Transverse colon (tissue), 4 donors: ENCODE results near the gene LAMA2. TPM values are rescaled to one million over a fixed set of nuclear protein-coding genes. Genes with fewer than 3 reads are reported as not detected.

Source experiments
- DNase-seq: peaks from one replicate; pipeline ENCODE4 v3.0.0-alpha.2; 2019
- H3K27ac ChIP-seq, 4 donors: fragments of 200-600 bp; sonication (generic); 2 replicates each; pipeline ENCODE4 v1.5.1; 2016 to 2018; ENCODE audit warnings: inconsistent platforms in 4 of 4
- H3K27me3 ChIP-seq: fragments of 200-600 bp; sonication (generic); 2 replicates; pipeline ENCODE4 v1.5.1; 2017; ENCODE audit warnings: inconsistent platforms
- H3K36me3 ChIP-seq, 4 donors: fragments of 200-600 bp; sonication (generic); 2 replicates each; pipeline ENCODE4 v1.5.1; 2017 to 2019; ENCODE audit warnings: inconsistent platforms in 4 of 4
- H3K4me1 ChIP-seq, 4 donors: fragments of 200-600 bp; sonication (generic); 2 replicates each; pipeline ENCODE4 v1.5.1; 2017 to 2020; ENCODE audit warnings: inconsistent platforms in 4 of 4
- H3K4me3 ChIP-seq, 4 donors: fragments of 200-600 bp; sonication (generic); 1 replicate in 1 of 4; 2 replicates in 3 of 4; pipeline versions ENCODE4 v1.5.1 to v1.6.1; 2017 to 2019; ENCODE audit warnings: inconsistent platforms in 4 of 4
- H3K9me3 ChIP-seq, 2 donors: fragments of 200-600 bp; sonication (generic); 2 replicates each; pipeline ENCODE4 v1.5.1; 2017 to 2019; ENCODE audit warnings: inconsistent platforms in 2 of 2
- EP300 ChIP-seq: sonication (generic); formaldehyde crosslinking; IDR thresholded peaks from one replicate; pipeline ENCODE4 v1.6.1; 2017; ENCODE audit warnings: antibody characterized with exemption, low read depth
- POLR2A ChIP-seq: fragments of 450-650 bp; IDR thresholded peaks from one replicate; pipeline ENCODE4 v1.6.1; 2016; ENCODE audit warnings: antibody characterized with exemption, mild to moderate bottlenecking, moderate library complexity
- POLR2AphosphoS5 ChIP-seq, 3 donors: sonication (generic); formaldehyde crosslinking; IDR thresholded peaks; one replicate each; pipeline ENCODE4 v1.6.1; 2016; ENCODE audit warnings: antibody characterized with exemption in 3 of 3
- WGBS, 2 donors: methylation state at CpG; one replicate each; pipeline ENCODE4 v1.1.5; 2018; ENCODE audit warnings: low coverage in 1 of 2; 5-methylcytosine and 5-hydroxymethylcytosine counted together
- in situ Hi-C, 4 donors: fragments of 200-750 bp; cut with MboI; loops; one replicate each; pipeline versions ENCODE4 v1.15.0 to v1.15.1; 2017; ENCODE audit warnings: low sequenced_read_pairs in 3 of 4, low pct_ligation_motif_present in 1 of 4, low pct_unique_long_range_greater_than_20kb in 1 of 4
- intact Hi-C: fragments of 100-400 bp; cut with DNase I; formaldehyde crosslinking; loops from one replicate; pipeline ENCODE4 v1.15.1; 2023; ENCODE audit warnings: low total_unique reads
- total RNA-seq, 4 donors: library from RNA; depleted of rRNA; stranded (reverse); fragments of >200 nt; gene quantifications; one replicate each; pipeline ENCODE4 v1.1.0, GENCODE V29; 2016
- TF ChIP-seq, protein P1 (sequence below), 5 experiments: fragments of 200-600 bp in 3 of 5; fragments of 450-650 bp in 2 of 5; sonication (generic) in 3 of 5; IDR thresholded peaks; 1 replicate in 2 of 5; 2 replicates in 3 of 5; pipeline ENCODE4 v1.5.1; 2016 to 2017; ENCODE audit warnings: antibody characterized with exemption in 5 of 5, inconsistent platforms in 3 of 5, mild to moderate bottlenecking in 2 of 5, moderate library complexity in 1 of 5

The LAMA2 gene
- total RNA-seq, 4 donors from 2014 or later: 12.3 to 43.0 (median 32.1) TPM

DNA sequence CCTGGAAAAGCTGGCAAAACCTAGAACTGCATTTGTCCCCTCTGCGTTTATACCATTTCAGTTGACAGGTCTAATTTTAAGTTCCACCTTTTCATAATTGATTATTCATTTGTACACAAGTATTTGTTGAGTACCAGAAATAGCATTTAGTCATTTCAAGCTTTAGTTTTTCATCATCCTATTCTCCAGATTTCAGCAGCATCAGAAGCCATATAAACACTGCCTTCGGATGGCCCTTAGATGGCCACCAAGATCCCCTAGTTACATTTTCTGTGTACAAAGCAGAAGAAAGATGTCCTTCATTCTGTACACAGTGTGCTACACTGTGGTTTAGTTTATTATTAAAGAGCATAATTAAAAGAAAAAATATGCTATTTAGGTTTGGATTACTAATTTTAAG, 131.4 kb downstream of the LAMA2 start:
- WGBS, 2 donors: 77 to 86% methylated on average over 2 of the region's 2 CpGs
- H3K27me3 ChIP-seq: no peaks in the 10 kb centered on the region
- DNase-seq: no peak
- H3K4me1 ChIP-seq: no peaks in the 10 kb centered on the region
- in situ Hi-C loops: no loop called here
- no peak overlapping the region for H3K27ac ChIP-seq
- no peaks in the 10 kb centered on the region for H3K36me3 ChIP-seq
- no peaks in the 10 kb centered on the region for H3K9me3 ChIP-seq
- TF ChIP-seq, protein P1, sequence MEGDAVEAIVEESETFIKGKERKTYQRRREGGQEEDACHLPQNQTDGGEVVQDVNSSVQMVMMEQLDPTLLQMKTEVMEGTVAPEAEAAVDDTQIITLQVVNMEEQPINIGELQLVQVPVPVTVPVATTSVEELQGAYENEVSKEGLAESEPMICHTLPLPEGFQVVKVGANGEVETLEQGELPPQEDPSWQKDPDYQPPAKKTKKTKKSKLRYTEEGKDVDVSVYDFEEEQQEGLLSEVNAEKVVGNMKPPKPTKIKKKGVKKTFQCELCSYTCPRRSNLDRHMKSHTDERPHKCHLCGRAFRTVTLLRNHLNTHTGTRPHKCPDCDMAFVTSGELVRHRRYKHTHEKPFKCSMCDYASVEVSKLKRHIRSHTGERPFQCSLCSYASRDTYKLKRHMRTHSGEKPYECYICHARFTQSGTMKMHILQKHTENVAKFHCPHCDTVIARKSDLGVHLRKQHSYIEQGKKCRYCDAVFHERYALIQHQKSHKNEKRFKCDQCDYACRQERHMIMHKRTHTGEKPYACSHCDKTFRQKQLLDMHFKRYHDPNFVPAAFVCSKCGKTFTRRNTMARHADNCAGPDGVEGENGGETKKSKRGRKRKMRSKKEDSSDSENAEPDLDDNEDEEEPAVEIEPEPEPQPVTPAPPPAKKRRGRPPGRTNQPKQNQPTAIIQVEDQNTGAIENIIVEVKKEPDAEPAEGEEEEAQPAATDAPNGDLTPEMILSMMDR (IDR thresholded peaks at IDR 0.05): no peak
- TF ChIP-seq POLR2AphosphoS5 (IDR thresholded peaks at IDR 0.05) (no peak), EP300 (no peak), POLR2A (no peak)
- intact Hi-C loops: no loop called here
- H3K4me3 ChIP-seq: no peak overlapping the region

DNA sequence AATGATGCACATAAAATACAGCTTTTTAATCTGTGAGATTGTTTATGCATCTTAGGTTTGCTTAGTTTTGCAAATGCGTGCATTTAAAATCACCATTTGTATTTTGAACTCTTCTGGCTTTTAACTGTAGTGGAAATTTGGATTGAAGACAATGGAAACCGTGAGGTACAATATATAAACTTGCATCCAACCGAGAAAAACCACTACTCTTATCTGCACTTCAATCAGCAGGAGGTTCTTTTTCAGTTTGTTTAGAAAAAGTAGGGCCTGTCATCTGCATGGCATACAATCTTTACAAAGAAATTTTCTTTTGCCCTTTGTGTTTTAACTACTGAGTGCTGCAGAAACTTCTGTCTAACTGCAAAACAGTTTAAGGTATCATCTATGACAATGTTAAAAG, 132.8 kb downstream of the LAMA2 start:
- Histone ChIP-seq H3K36me3 (no peaks in the 10 kb centered on the region), H3K27me3 (no peaks in the 10 kb centered on the region), H3K27ac (no peak overlapping the region), H3K4me1 (no peaks in the 10 kb centered on the region), H3K4me3 (no peak overlapping the region), H3K9me3 (no peaks in the 10 kb centered on the region)
- intact Hi-C loops (loop anchor here (1.0 kb wide), 1 partner anchor 19 kb away; no protein-coding TSS in a partner anchor), in situ Hi-C loops (no loop called here)
- WGBS, 2 donors: 31 to 34% methylated on average over 3 of the region's 3 CpGs
- TF ChIP-seq POLR2AphosphoS5 (IDR thresholded peaks at IDR 0.05): no peak
- TF ChIP-seq, protein P1 (IDR thresholded peaks at IDR 0.05): no peak
- TF ChIP-seq EP300: no peak
- no peak for TF ChIP-seq POLR2A
- DNase-seq: no peak

DNA sequence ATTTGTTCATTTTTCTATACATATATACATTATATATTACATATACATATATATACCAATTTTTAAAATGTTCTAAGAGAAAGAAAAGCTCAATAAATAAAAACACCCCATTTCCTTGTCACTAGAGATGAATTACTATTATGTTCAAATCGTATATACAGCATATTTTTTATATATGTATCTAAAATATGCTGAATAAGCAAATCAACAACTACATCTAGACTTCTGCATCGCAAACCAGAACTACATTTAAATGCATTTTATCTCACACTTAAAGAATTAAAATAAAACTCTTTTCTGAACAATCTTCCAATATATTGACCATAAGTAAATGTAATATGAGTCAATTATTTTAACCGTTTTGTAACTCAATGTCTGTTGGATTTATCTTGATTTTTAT, 133.9 kb downstream of the LAMA2 start:
- no peak overlapping the region for H3K4me3 ChIP-seq
- intact Hi-C loops (no loop called here), in situ Hi-C loops (no loop called here)
- no peak overlapping the region for H3K27ac ChIP-seq
- DNase-seq: no peak
- TF ChIP-seq, protein P1 (IDR thresholded peaks at IDR 0.05): no peak
- no peak for TF ChIP-seq EP300
- no peak for TF ChIP-seq POLR2AphosphoS5 (IDR thresholded peaks at IDR 0.05)
- no peak for TF ChIP-seq POLR2A
- H3K27me3 ChIP-seq: no peaks in the 10 kb centered on the region
- H3K4me1 ChIP-seq: no peaks in the 10 kb centered on the region
- WGBS, 2 donors: 75 to 84% methylated on average over 3 of the region's 3 CpGs
- no peaks in the 10 kb centered on the region for H3K36me3 ChIP-seq
- H3K9me3 ChIP-seq: no peaks in the 10 kb centered on the region

DNA sequence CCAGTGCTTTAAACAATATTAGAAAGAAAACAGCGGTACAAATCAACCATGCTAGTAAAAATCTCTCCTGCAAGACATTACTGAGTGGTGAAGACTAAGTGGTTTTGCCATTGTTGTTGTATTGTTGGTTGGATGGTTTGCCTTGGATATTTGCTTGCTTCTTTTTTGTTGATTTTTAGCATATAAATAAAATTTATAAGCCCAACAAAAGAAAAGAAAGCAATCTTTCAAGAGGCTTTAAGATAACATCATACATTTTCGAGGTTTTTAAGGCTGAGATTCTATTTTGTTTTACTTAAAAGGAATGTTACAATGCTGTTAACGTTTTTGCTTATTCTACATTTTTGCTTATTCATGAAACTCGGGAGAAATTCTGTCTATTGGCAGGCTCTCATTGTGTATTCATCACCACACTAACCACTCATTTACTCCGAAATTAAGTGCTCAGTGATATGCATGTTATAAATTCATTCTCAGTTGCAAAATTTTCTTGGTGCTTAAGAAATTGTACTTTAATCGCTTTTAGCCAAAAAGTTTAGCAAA, 139.1 kb downstream of the LAMA2 start:
- H3K9me3 ChIP-seq: no peaks in the 10 kb centered on the region
- H3K36me3 ChIP-seq: no peaks in the 10 kb centered on the region
- in situ Hi-C loops: no loop called here
- no peak overlapping the region for H3K4me3 ChIP-seq
- no peak overlapping the region for H3K27ac ChIP-seq
- no peaks in the 10 kb centered on the region for H3K27me3 ChIP-seq
- intact Hi-C loops: no loop called here
- no peak for DNase-seq
- TF ChIP-seq, protein P1 (IDR thresholded peaks at IDR 0.05): no peak
- TF ChIP-seq EP300: no peak
- TF ChIP-seq POLR2A: no peak
- no peak for TF ChIP-seq POLR2AphosphoS5 (IDR thresholded peaks at IDR 0.05)
- no peaks in the 10 kb centered on the region for H3K4me1 ChIP-seq
- 71 to 86% methylated on average over 6 of the region's 6 CpGs for WGBS, 2 donors
